ENCODE results near the gene ATXN7L1.

ATXN7L1 gene

GRCh38 chr7:105644937-105645336, 231.5 kb downstream of the ATXN7L1 start (continued):
- TF ChIP-seq ZNF112 (tag by site-specific recombination; IDR thresholded peaks at IDR 0.05) (no peak), YY2 (tag by site-specific recombination; IDR thresholded peaks at IDR 0.05) (no peak)

- Histone ChIP-seq H3K4me1 (ENCODE audit: control insufficient read depth, insufficient read depth, low read length) (peaks cover 5% of the 10 kb centered on the region), H3K4me3 (ENCODE audit: low read depth, low read length) (no peak overlapping the region), H3K9me3 (ENCODE audit: control insufficient read depth, insufficient read depth, low read depth, low read length) (no peaks in the 10 kb centered on the region), H3K36me3 (ENCODE audit: control insufficient read depth in 2 of 2, insufficient read depth in 1 of 2, low read length in 2 of 2) (no peaks in the 10 kb centered on the region), H3K27ac (ENCODE audit: extremely low read depth, low read depth, low read length) (no peak overlapping the region)
- CTCF ChIA-PET, result interaction anchor here (0.6 to 2.2 kb wide), 2 partner anchors 12 to 237 kb away, joined by 3 to 10 read pairs; no protein-coding TSS in a partner anchor
- POLR2A ChIA-PET, result no interaction called here
- no peak for TF ChIP-seq ZNF670 (tag by site-specific recombination; IDR thresholded peaks at IDR 0.05; ENCODE audit: low read depth)
- TF ChIP-seq ZNF221 (tag by site-specific recombination; IDR thresholded peaks at IDR 0.05; ENCODE audit: borderline replicate concordance), result no peak
Measured at GRCh38 chr7:105643851-105644250, 232.5 kb downstream of the ATXN7L1 start.

GRCh38 chr7:105643384-105643783, 233.0 kb downstream of the ATXN7L1 start:
- ChIA-PET POLR2A (no interaction called here), CTCF (interaction anchor here (2.2 kb wide), 1 partner anchor 13 kb away, joined by 10 read pairs; no protein-coding TSS in a partner anchor)
- Histone ChIP-seq H3K27ac (ENCODE audit: extremely low read depth, low read depth, low read length) (no peak overlapping the region), H3K36me3 (ENCODE audit: control insufficient read depth in 2 of 2, insufficient read depth in 1 of 2, low read length in 2 of 2) (peaks cover 0 to under 1% of the 10 kb centered on the region in 2 experiments; a peak in 1 of 3 replicates), H3K9me3 (ENCODE audit: control insufficient read depth, insufficient read depth, low read depth, low read length) (no peaks in the 10 kb centered on the region), H3K4me3 (ENCODE audit: low read depth, low read length) (no peak overlapping the region), H3K4me1 (ENCODE audit: control insufficient read depth, insufficient read depth, low read length) (peaks cover under 1% of the 10 kb centered on the region; the same call in 1 of the 2 replicates)
- TF ChIP-seq ZNF24 (tag by site-specific recombination; IDR thresholded peaks at IDR 0.05) (no peak), SALL2 (tag by site-specific recombination; IDR thresholded peaks at IDR 0.05; ENCODE audit: borderline replicate concordance) (no peak), ZNF488 (tag by site-specific recombination; IDR thresholded peaks at IDR 0.05) (no peak), ZNF777 (tag by site-specific recombination; IDR thresholded peaks at IDR 0.05; ENCODE audit: borderline replicate concordance) (no peak), ZNF639 (tag by site-specific recombination; IDR thresholded peaks at IDR 0.05) (no peak), TCF7L2 (IDR thresholded peaks at IDR 0.05; ENCODE audit: borderline replicate concordance, low read depth, low read length) (no peak), GLIS1 (tag by site-specific recombination; IDR thresholded peaks at IDR 0.05) (no peak), ZNF223 (tag by site-specific recombination; IDR thresholded peaks at IDR 0.05) (no peak), PRDM6 (tag by site-specific recombination; IDR thresholded peaks at IDR 0.05) (no peak), ZNF169 (tag by site-specific recombination; IDR thresholded peaks at IDR 0.05) (no peak), ATF2 (tag by site-specific recombination; IDR thresholded peaks at IDR 0.05; ENCODE audit: low read depth) (no peak), ZNF548 (tag by site-specific recombination; IDR thresholded peaks at IDR 0.05) (no peak), ZFP37 (tag by site-specific recombination; IDR thresholded peaks at IDR 0.05) (no peak), ZBTB49 (tag by site-specific recombination; IDR thresholded peaks at IDR 0.05; ENCODE audit: low read depth) (no peak), ZNF10 (tag by site-specific recombination; IDR thresholded peaks at IDR 0.05) (no peak), ZNF426 (tag by site-specific recombination; IDR thresholded peaks at IDR 0.05) (no peak), ZNF114 (tag by site-specific recombination; IDR thresholded peaks at IDR 0.05) (no peak), ZBTB7A (tag by site-specific recombination; IDR thresholded peaks at IDR 0.05; ENCODE audit: low read depth) (no peak), ZNF174 (tag by site-specific recombination; IDR thresholded peaks at IDR 0.05) (no peak)

Measured in HEK293 (cell line).